Measurements from ENCODE around the gene SLC4A2. TPM values are rescaled to one million over a fixed set of nuclear protein-coding genes. Genes with fewer than 3 reads are reported as not detected.
A peak's percentile ranks its signal among the peaks of the same experiment; 100 is the strongest.

The SLC4A2 gene
- polyA plus RNA-seq, 3 donors: 98.8 to 120 (median 115) TPM

- no peak for DNase-seq
Observed at GRCh38 chr7:151113344-151114150, 54.2 kb downstream of the SLC4A2 start.

- no peak for DNase-seq
Observed at GRCh38 chr7:151114151-151115090, 55.0 kb downstream of the SLC4A2 start.

- DNase-seq: no peak
Observed at GRCh38 chr7:151115121-151115835, 55.9 kb downstream of the SLC4A2 start.

- no peak for DNase-seq
Observed at GRCh38 chr7:151115836-151116418, 56.5 kb downstream of the SLC4A2 start.

- DNase-seq: no peak
Observed at GRCh38 chr7:151116603-151117440, 57.4 kb downstream of the SLC4A2 start.

- no peak for DNase-seq
Observed at GRCh38 chr7:151117565-151117964, 58.2 kb downstream of the SLC4A2 start.

- no peak for DNase-seq
Observed at GRCh38 chr7:151118108-151119054, 59.0 kb downstream of the SLC4A2 start.

- DNase-seq: no peak
Observed at GRCh38 chr7:151119055-151119415, 59.6 kb downstream of the SLC4A2 start.

- no peak for DNase-seq
Observed at GRCh38 chr7:151119902-151120301, 60.5 kb downstream of the SLC4A2 start.

- no peak for DNase-seq
Observed at GRCh38 chr7:151120896-151121295, 61.5 kb downstream of the SLC4A2 start.

GRCh38 chr7:151121380-151122170, 62.2 kb downstream of the SLC4A2 start:
- no peak for DNase-seq

GRCh38 chr7:151122276-151122675, 62.9 kb downstream of the SLC4A2 start:
- no peak for DNase-seq

GRCh38 chr7:151122796-151123157, 63.4 kb downstream of the SLC4A2 start:
- no peak for DNase-seq

- DNase-seq: no peak
Observed at GRCh38 chr7:151123158-151123821, 63.9 kb downstream of the SLC4A2 start.

GRCh38 chr7:151123822-151124464, 64.6 kb downstream of the SLC4A2 start:
- DNase-seq: peak; percentile 80

GRCh38 chr7:151124481-151124880, 65.1 kb downstream of the SLC4A2 start:
- no peak for DNase-seq

GRCh38 chr7:151124899-151125399, 65.6 kb downstream of the SLC4A2 start:
- DNase-seq: no peak

- peak; percentile 45 for DNase-seq
Observed at GRCh38 chr7:151125470-151125845, 66.1 kb downstream of the SLC4A2 start.
